Stimulated activated CD4-positive, alpha-beta T cell treated with anti-CD3 and anti-CD28 coated beads, Interleukin-15, amount 100 ng/mL, for 24 hours (primary cell): ENCODE measurements around the gene WHRN.

Source experiments
- DNase-seq: peaks from one replicate; pipeline ENCODE4 v3.0.0-alpha.2; 2020

Gene WHRN

DNA sequence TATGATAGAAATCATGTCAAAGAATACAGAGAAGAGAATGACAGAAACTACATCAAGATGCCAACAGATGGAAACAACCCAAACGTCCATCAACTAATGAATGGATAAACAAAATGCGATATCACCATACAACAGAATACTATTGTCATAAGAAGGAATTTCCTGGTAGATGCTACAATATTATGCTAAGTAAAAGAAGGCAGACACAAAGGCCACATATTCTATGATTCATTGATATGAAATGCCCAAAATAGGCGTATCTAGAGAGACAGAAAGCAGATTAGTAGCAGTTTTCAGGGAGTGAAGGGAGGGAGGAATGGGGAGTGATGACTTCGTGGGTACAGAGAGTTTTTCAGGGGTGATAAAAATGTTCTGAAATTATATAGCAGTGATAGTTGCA is 59.2 kb downstream of the WHRN start:
- DNase-seq: no peak

DNA sequence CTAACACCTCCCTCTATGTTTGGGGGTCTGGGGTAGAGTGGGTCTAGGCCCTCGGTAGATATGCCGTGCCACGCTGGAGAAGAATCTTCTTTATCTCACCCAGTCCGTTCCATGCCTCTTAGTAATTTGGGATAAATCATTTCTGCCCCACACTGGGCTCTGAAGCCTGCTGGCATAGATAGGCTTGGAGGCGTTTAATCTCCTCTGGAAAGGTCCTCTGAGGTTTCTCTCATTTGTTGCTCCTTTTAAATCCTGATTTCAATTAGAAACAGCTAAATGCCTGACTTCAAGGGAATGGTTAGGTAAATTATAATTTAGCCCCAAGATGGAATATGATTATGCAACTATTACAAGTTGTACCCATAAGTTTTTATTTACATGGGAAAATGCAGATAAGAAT is 59.7 kb downstream of the WHRN start:
- DNase-seq: no peak

DNA sequence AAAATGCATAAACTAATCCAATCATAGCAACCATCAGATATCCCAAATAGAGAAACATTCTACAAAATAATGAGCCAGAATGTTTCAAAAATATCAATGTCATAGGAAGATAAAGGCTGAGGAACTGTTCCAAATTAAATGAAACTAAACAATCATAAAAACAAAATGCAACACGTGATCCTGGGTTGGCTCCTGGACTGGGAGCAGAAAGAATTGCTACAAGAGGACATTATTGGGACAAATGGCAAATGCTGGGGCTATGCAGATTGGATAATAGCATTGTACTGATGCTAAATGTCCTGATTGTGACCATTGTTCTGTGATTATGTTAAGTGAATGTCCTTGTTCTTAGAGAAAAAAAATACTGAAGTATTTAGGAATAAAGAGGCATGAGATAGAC is 63.3 kb downstream of the WHRN start:
- no peak for DNase-seq

DNA sequence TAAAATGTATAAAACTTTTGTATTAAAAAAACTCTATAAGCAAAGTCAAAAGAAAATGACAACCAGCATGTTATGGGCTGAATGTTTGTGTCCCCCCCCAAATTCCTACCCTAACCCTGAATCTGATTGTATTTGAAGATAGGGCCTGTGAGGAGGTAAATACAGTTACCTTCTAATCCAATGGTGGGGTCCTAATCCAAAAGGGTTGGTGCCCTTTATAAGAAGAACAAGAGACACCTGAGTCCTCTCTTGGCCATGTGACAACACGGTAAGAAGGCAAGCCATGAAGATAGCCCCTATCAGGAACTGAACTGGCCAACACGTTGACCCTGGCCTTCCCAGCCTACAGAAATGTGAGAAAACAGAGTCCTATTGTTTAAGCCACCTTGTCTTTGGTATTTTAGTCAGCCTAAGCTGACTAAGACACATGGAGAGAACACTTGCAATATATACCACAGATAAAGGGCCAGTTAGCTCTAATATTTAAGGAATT is 67.8 kb downstream of the WHRN start:
- no peak for DNase-seq

DNA sequence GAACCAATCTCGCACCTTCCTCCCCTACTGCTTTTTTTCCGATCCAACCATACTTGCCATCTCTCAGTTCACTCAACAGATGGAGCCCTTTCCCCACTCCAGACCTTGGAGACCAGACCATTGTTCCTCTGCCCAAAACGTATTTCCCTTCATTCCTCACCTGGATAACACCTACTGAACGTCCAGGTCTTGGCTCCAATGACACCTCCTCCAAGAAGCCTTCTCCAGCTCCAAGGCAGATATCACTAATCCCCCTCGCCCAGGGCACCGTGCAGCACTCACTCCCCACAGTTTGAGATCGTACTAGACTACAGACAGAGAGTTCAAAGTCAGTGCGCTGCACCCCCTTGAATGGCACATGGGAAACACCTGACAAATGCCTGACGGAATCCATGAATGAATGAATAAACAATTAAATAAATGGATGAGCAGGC is 70.4 kb downstream of the WHRN start:
- DNase-seq: peak; percentile 9

DNA sequence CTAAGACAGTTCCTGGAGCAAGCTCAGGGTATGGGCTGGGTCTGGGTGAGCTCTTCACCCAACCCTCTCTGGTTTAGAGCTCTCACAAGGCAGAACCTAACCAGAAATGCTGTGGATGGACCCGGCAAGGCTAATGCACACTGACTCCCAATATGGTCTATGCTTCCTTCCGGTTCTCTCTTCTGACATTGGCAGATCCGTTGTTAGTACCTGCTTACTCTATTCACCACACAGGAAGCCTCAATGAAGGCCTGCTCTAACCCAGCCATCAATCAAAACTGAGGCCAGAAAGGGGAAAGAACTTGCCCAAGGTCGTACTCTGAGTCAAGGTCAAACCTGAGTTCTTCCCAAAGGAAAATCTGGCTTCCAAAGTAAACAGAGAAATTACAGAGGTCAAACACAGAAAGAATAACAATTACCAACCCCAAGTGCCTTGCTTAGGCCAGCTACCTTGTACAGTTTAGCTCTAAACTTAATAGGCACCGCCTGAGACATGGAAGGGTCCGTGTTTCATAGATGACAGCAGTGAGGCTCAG is 71.5 kb downstream of the WHRN start:
- no peak for DNase-seq

DNA sequence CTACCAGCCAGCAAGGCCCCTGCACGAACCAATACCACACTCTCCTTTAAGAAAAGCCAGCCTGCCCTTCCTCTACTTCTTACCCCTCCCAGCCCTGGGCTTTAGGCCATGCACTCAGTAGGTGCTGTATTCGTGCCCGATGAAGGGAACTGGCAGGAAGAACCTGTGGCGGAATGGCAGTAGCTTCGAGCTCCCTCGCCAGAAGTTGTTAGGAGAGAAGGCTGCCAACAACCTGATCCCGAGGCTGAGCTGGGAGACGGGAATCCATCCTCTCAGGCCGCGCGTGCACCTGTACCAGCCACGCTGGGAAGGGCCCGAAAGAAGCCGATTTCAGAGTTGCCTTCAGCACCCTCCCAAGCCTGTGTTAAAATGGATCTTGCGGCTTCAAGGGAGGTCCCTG is 72.2 kb downstream of the WHRN start:
- DNase-seq: no peak

DNA sequence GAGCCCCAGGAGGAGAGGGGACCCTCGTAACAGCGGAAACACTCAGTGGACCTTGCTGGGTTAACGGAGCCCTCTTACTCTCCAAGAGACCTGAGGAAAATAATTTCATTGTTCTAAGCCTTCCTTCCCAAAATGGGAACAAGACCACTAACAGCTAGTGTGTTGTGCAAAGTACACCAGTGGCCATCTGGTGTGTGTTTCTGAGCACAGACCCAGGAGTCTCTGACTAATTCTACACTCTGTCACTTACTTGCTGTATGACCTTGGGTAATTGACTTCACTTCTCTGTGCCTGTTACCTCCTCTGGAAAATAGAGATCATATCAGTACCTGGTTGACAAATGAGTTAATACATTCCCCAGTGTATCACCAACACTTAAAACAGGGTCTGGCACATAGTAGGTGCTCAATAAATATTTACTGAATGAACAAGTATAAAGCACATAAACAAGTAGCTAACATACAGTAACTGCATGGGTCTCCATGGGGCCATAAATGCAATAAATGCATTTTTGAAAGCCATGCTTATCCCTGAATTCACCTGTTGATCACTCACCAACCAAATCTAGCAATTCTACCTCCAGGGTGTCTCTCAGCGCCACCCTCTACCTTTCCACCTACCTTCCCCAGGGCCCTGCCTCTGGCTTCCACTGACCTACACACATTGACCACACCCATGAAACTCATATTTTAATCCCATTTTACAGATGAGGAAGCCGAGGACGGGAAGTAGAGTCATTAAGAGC is 72.8 kb downstream of the WHRN start:
- no peak for DNase-seq

DNA sequence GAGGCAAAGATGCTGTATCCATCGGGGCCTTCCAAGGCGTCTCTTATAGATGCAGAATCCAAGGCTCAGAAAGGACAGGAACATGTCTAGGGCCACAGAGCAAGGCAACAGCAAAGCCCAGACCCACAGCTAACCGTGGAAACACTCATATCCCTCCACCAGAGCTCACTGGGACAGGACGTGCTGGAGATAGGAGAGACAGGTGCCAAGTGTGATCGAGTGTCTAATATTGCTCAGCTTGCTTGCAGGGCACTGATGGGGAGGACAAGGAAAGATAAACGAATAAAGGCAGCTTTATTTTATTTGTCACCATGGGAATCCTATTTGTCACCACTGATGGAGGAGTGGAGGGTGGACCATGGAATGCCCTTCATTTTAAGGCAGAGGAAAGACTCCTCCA is 73.5 kb downstream of the WHRN start:
- DNase-seq: no peak

DNA sequence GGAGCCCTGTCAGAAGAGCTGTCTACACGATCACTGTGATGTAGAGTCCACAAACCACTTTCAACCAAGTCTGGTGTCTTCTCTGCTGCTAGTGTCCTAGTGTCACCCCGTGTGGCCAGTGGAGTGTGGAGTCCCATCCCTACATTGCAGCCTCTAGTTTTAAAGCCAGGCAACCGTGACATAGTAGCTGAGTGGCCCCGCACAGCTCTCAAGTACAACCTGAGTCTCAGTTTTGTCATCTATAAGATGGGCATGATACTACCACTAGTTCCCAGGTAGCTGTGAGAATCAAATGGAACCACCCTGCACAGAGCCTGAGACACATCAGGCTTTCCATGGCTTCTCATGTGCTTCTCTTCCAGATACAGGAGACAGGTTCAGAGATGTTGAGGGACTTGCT is 74.3 kb downstream of the WHRN start:
- DNase-seq: no peak

DNA sequence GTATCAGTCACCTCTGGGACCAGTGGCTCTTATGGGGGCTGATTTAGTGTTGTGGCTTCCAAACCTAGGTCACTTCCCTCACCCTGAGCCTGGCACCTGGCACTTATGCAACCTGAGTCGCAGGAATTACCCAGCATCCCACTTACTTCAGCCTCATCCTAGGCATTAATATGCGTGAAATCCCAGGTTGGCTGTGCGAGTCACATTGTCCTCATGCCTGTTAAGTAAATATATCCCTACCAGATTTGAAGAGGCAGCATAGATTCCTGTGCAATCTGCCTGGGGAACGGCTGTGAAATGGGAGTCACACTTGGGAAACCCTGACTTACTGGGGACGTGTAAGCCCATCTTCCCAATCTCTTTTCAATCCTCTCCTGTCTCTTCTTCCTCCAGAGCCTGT is 74.8 kb downstream of the WHRN start:
- DNase-seq: no peak

DNA sequence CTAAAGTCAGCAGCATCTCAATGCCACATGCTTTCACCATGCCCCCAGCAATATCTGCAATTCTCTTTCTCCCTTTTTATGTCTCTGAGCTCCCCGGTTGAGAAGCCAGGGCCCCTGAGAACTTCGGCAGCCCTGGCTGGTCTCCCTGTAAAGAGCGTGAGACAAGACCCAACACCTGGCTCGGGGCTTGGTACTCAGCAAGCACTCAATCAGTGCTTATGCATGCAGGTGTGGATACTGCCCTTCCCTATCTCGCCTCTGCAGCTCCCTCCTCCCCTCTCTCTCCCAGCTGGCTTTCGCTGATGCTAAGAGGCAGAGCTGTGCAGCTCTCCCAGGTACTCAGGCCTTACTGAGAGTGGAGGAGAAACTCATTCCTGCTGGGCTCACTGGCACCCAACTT is 75.8 kb downstream of the WHRN start:
- no peak for DNase-seq

DNA sequence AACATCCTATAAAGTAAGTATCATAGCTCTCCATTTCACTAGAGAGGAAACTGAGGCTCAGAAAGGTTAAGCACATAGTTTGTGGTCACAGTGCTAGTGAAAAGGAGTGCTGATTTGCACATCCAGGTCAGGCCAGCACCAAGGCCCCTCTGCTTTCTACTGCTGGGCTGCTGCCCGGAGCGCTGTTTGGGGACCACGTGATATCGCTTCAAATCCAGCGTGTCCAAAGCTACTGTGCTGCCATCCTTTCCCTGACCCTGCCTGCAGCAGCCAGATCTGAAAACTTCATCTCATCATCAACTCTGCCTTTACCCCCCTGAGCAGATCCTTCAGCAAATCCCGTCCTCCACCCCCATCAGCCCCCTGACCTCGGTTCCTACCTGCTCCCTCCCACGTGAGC is 76.8 kb downstream of the WHRN start:
- DNase-seq: no peak

DNA sequence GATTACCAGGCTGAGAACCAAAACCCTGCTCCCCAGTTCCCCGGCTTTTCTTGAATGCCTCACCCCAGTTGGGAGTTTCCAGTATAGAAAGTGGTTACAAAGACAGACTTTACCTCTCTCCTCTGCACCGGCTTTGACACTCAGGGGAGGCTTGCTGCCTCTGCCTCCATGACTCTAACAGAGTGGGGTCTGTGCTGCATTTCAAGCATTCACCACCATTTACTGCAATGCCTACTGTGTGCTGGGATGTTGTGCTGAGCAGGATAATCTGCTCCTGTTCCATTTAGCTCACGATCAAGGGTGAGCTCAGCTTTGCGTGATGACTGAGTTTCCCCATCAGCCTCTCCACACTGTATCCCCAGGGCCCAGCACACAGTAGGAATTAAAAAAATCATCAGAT is 77.6 kb downstream of the WHRN start:
- no peak for DNase-seq

DNA sequence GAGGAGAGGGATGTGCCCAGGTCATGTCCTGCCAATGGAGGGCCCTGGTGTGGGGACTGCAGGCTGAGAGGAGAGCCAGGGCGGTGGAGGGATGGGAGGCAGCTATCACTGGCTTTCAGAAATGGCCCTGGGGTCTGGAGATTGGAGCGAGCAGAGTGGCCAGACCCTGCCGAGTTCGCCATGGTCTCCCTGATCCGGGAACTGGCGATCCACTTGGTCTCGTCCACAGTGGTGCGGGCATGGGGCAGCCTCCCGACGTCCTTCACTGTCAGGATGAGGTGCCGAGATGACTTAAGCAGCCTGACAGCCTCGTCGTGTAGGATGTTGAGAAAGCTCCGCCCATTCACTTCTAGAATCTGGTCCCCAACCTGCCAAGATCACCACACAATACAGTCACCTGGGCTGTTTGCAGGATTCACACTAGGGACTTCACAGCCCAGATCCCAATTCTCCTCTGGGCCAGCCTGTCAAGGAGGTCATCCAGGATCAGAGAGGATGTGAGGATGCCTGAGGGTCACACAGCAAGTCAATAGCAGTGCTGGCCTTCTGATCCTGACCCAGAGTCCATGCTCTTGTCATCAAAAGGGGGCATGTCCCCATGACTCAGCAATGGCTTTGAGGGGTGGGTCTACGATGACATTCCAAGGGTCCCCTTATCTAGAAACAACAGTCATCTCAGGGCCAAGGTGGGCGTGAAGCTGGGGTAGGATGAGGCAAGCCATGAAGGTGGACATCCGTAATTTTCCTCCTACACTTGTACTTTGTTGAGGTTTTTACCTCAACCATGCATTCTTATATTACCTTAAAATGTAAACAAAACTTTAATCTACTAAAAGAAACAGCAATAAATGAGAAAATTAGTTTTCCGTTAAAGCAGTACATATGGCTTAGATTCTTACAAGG is 79.0 kb downstream of the WHRN start:
- DNase-seq: no peak

DNA sequence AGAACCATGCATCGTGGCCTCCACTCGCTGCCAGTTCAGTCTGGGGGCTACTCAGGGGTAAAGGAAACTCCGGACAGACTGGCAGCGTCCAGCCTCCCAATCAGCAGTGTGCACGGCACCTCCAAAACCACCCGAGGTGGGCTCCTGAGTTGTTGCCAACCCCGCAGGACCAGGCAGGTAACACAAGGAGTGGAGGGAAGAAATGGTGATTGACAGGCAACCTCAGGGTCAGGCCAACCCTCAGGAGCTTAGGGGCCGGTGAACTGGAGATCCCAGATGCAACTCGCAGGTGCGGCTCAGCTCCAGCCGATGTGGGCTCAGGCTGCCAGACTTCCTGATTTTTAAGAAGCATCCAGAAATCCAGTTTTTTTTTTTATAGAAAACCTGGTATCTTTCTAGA is 80.1 kb downstream of the WHRN start:
- no peak for DNase-seq

DNA sequence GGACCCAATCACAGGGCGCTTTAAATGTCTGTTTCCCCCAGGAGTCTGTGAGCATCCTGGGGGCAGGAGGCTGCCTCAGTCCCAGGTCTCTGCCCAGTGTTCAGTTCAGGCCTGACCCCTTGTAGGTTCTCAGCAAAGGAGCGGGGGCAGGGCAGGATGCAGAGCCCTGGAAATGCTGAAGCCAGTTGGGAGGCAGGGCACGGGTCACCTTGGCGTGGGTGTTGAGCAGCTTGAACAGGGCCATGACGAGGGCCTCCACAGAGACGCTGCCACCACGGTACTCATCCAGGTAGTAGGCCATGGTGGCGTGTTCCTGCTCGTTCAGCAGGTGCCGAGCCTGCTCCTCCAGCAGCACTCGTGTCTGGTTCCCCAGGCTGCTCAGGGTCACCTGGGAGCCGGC is 81.1 kb downstream of the WHRN start:
- DNase-seq: no peak

DNA sequence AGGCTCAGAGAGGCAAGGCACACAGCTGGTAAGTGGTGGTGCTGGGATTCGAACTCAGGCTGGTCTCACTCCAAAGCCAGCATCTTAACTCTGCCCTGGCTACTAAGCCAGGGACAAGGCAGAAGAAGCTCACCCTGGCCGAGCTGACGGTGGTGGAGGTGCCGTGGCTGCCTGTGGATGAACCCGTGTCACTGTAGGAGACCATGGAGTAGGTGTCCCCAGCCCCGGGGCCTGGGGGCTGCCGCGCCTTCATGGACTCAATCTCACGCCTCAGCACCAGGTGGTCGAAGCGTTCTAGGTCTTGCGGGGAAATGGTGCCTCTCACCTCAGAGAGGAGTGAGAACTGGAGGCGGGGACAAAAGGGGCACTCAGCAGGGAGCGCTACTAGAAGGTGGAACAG is 82.1 kb downstream of the WHRN start:
- DNase-seq: no peak

DNA sequence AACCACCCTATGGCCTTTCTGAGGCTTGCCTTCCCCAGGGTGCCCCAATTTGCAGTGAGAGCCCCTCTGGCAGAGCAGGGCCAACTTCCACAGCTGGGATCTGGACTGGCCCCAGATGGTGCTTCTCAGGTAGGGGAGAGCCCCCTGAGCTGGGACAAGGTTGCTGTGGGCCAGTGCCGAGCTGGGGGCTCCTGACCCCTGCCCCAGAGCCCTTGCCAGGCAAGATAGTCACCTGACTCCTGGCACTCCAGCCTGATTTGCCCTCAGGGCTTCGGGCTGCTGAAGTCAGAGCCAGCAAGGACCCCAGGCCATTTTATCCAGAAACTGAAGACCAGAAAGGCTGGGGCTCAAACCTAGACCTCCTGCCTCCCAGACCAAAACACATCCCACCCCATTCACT is 84.1 kb downstream of the WHRN start:
- no peak for DNase-seq

DNA sequence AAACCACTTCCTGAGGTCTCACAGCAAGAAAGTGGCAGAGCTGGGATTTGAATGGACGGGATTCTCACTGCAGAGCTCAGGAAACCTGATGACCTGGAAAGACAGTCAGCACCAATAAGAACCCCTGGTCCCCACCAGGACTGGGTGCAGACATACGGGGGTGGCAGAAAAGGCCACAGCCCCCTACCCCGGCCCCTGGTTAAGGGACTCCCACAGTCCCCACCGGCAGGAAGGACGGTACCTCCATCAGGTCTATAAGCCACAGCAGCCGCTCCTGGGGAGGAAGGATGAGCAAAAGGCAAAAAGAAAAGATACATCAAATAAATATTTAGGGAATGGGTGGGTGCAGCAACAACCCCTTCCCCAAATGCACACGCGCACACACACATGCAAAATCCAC is 85.5 kb downstream of the WHRN start:
- no peak for DNase-seq

DNA sequence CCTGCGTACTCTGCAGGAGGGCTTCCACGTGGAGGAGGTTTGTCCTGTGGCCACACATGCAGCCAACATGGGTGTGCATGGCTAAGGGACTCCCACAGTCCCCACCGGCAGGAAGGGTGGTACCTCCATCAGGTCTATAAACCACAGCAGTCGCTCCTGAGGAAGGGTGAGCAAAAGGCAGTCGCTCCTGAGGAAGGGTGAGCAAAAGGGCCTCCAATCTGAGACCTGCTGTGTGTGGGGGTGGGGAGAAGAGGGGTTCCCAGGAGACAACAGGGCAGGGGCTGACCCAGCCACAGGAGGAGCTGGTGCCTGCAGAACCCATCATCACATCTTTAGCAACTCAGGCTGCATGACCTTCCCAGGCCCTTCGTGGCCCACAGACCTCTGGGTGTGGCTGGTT is 87.2 kb downstream of the WHRN start:
- DNase-seq: no peak

DNA sequence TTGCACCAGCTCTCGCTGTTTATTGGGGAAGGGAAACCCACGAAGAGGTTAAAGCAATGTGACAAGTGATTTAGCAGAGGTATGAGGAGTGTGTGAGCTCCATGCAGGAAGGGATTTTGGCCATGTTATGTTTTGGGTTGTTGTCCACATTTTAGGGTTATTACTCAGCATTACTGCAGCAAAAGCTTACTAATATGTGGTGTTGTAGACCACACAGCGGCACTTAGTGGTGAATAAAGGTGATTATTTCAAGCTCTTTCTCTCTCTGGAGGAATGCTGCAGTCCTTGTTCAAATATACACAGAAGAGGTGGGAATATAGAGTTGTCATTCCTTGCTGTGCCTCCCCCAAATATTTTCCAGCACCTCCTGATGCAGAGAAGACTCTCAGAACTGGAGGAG is 87.8 kb downstream of the WHRN start:
- no peak for DNase-seq

DNA sequence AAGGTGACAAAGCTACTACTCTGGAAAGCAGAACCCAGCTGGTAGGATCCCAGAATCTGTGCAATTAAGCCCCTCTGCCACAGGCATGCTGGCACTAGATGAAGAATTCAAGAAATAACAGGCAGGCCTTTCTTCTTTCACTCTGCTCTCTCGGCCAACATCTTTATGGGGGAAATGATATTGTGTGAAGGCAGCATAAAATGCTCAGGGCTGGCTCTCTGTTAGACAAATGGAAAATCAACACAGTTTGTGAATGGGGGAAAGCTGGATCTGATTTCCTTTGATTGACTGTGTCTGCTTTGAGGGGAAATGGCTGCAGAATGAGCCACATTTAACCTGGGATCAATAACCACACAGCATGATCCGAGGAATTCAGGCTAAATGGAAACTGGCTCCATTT is 88.4 kb downstream of the WHRN start:
- no peak for DNase-seq

DNA sequence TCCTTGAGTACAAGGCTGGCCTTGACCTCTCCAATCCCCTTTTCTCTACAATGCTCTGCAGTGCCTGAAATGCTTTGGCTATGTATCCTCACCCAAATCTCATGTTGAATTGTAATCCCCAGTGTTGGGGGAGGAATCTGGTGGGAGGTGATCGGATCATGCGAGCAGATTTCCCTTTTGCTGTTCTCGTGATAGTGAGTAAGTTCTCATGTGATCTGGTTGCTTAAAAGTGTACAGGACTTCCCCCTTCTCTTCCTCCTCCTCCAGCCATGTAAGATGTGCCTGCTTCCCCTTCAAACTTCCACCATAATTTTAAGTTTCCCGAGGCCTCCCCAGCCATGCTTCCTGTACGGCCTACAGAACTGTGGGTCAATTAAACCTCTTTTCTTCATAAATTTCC is 89.0 kb downstream of the WHRN start:
- DNase-seq: no peak
